ENCODE measurements around the gene TP53TG3C.
"Not testable (repeated sequence)": the region's sequence is repeated elsewhere in the genome, so short reads cannot be mapped to it uniquely, and the experiment has no call there.

Gene TP53TG3C

GRCh38 chr16:33193926-33194325 is at the start of gene TP53TG3C:
TSS of gene TP53TG3C (plus strand) at chr16:33194226. CDS start at chr16:33194294, 68 bp downstream.
- DNase-seq (ENCODE audit: low read depth in 4 of 4, low spot score in 1 of 4) = not testable (repeated sequence)

Measured in stimulated activated CD4-positive, alpha-beta T cell treated with anti-CD3 and anti-CD28 coated beads, Interleukin-1b, Interleukin-23, amount 100 ng/mL, for 24 hours (primary cell).